NK-92 treated with Interleukin-12 subunit alpha and Interleukin-12 subunit beta, amount 100 ng/mL, for 24 hours (cell line): ENCODE results near the gene CUL3.
"Not testable (repeated sequence)": the region's sequence is repeated elsewhere in the genome, so short reads cannot be mapped to it uniquely, and the experiment has no call there.

ENCODE experiments used
- DNase-seq: peaks from one replicate; lab custom pipeline; 2025; lab: John Stamatoyannopoulos, UW

CUL3 gene

GRCh38 chr2:224538561-224539138, 46.5 kb downstream of the CUL3 start:
- DNase-seq = no peak

- DNase-seq = no peak
Observed at GRCh38 chr2:224532931-224533330, 52.2 kb downstream of the CUL3 start.

GRCh38 chr2:224532441-224532840, 52.7 kb downstream of the CUL3 start:
- DNase-seq = no peak

- no peak for DNase-seq
Observed at GRCh38 chr2:224528171-224528570, 57.0 kb downstream of the CUL3 start.

- no peak for DNase-seq
Observed at GRCh38 chr2:224525774-224526173, 59.4 kb downstream of the CUL3 start.

- DNase-seq = no peak
Observed at GRCh38 chr2:224524657-224525056, 60.5 kb downstream of the CUL3 start.

- DNase-seq = no peak
Observed at GRCh38 chr2:224523626-224524577, 61.3 kb downstream of the CUL3 start.

- not testable (repeated sequence) for DNase-seq
Observed at GRCh38 chr2:224522483-224522882, 62.7 kb downstream of the CUL3 start.

- DNase-seq = no peak
Observed at GRCh38 chr2:224520064-224520463, 65.1 kb downstream of the CUL3 start.

- DNase-seq = no peak
Observed at GRCh38 chr2:224518806-224519580, 66.2 kb downstream of the CUL3 start.

GRCh38 chr2:224517963-224518362, 67.2 kb downstream of the CUL3 start:
- DNase-seq = no peak

- not testable (repeated sequence) for DNase-seq
Observed at GRCh38 chr2:224516393-224516792, 68.8 kb downstream of the CUL3 start.

GRCh38 chr2:224513991-224514390, 71.2 kb downstream of the CUL3 start:
- DNase-seq = no peak

- no peak for DNase-seq
Observed at GRCh38 chr2:224507789-224508188, 77.4 kb downstream of the CUL3 start.

- no peak for DNase-seq
Observed at GRCh38 chr2:224506494-224506893, 78.7 kb downstream of the CUL3 start.

GRCh38 chr2:224498991-224499390, 86.2 kb downstream of the CUL3 start:
- DNase-seq = no peak

GRCh38 chr2:224492531-224492930, 92.6 kb downstream of the CUL3 start:
- no peak for DNase-seq

- not testable (repeated sequence) for DNase-seq
Observed at GRCh38 chr2:224487940-224488339, 97.2 kb downstream of the CUL3 start.

- DNase-seq = not testable (repeated sequence)
Observed at GRCh38 chr2:224485081-224486014, 99.8 kb downstream of the CUL3 start.

GRCh38 chr2:224479826-224480225, 105.3 kb downstream of the CUL3 start:
- no peak for DNase-seq

GRCh38 chr2:224472827-224473226, 112.3 kb downstream of the CUL3 start:
- no peak for DNase-seq
